ENCODE measurements around the gene TMEM161A. TPM values are rescaled to one million over a fixed set of nuclear protein-coding genes. Genes with fewer than 3 reads are reported as not detected.

TMEM161A gene
- total and polyA plus RNA-seq, 3 donors from 2014 or later = 13.2 to 18.7 (median 17.4) TPM

DNA sequence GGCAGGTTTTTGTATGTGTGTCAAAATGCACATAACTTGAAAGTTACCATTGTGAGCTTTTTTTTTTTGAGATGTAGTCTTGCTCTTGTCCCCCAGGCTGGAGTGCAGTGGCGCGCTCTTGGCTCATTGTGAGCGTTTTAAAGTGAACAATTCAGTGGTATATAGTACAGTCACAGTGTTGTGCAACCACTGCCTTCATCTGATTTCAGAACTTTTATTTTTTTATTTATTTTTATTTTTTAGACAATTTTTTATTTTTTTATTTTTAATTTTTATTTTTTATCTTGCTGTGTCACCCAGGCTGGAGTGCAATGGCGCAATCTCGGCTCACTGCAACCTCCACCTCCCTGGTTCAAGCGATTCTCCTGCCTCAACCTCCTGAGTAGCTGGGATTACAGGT, 59.5 kb downstream of the TMEM161A start:
- intact Hi-C loops (cut with DNase I; ENCODE audit: low total_unique reads) = no loop called here
- no peaks in the 10 kb centered on the region for H3K36me3 ChIP-seq (ENCODE audit: low read depth, missing control alignments)
- H3K4me1 ChIP-seq = peaks cover 7% of the 10 kb centered on the region
- 92 to 98% methylated on average over 6 of the region's 6 CpGs for WGBS, 2 donors
- H3K27ac ChIP-seq = no peak overlapping the region
- no peaks in the 10 kb centered on the region for H3K9me3 ChIP-seq
- DNase-seq = no peak
- no peak overlapping the region for H3K4me3 ChIP-seq
- TF ChIP-seq, protein P1, sequence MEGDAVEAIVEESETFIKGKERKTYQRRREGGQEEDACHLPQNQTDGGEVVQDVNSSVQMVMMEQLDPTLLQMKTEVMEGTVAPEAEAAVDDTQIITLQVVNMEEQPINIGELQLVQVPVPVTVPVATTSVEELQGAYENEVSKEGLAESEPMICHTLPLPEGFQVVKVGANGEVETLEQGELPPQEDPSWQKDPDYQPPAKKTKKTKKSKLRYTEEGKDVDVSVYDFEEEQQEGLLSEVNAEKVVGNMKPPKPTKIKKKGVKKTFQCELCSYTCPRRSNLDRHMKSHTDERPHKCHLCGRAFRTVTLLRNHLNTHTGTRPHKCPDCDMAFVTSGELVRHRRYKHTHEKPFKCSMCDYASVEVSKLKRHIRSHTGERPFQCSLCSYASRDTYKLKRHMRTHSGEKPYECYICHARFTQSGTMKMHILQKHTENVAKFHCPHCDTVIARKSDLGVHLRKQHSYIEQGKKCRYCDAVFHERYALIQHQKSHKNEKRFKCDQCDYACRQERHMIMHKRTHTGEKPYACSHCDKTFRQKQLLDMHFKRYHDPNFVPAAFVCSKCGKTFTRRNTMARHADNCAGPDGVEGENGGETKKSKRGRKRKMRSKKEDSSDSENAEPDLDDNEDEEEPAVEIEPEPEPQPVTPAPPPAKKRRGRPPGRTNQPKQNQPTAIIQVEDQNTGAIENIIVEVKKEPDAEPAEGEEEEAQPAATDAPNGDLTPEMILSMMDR (IDR thresholded peaks at IDR 0.05) = no peak
- no peak for TF ChIP-seq POLR2A (IDR thresholded peaks at IDR 0.05)
- H3K27me3 ChIP-seq = no peaks in the 10 kb centered on the region

DNA sequence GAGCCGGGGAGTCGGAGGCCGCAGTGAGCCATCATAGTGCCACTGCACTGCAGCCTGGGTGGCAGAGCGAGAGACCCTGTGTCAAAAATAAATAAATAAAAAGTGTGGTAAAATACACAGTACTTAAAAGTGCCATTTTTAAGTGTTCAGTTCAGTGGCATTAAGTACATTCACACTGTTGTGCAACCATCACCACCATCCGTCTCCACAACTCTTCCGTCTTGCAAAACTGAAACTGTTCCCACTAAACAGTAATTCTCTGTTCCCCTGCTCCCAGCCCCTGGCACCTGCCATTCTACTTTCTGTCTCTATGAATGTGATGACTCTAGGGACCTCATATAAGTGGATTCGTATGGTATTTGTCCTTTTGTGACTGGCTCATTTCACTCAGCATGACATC, 61.2 kb downstream of the TMEM161A start:
- Histone ChIP-seq H3K27ac (no peak overlapping the region), H3K4me1 (peaks cover 7% of the 10 kb centered on the region), H3K9me3 (no peaks in the 10 kb centered on the region), H3K27me3 (no peaks in the 10 kb centered on the region), H3K4me3 (no peak overlapping the region), H3K36me3 (ENCODE audit: low read depth, missing control alignments) (no peaks in the 10 kb centered on the region)
- DNase-seq = no peak
- intact Hi-C loops (cut with DNase I; ENCODE audit: low total_unique reads) = no loop called here
- WGBS, 2 donors = 96 to 97% methylated on average over 7 of the region's 7 CpGs
- no peak for TF ChIP-seq POLR2A (IDR thresholded peaks at IDR 0.05)
- TF ChIP-seq, protein P1 (IDR thresholded peaks at IDR 0.05) = no peak

DNA sequence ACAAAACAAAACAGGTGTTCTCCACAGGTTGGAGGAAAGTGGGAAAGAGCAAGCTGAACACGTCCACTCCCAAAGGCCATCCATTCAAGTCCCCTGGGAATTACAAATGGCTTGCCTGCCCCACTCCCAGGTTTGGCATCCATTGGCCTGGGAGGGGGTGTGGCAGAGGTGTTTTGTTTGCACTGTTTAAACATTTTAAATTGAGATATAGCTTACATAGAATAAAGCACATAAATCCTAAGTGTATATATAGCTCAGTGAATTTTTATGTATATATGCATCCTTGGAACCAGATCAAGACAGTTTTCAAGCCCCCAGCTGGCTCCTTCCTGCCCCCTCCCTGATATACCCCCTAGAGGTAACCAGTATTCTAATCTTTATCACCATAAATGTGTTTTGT, 61.8 kb downstream of the TMEM161A start:
- H3K27me3 ChIP-seq = no peaks in the 10 kb centered on the region
- DNase-seq = no peak
- 88 to 100% methylated on average over 1 of the region's 1 CpG for WGBS, 2 donors
- no peaks in the 10 kb centered on the region for H3K9me3 ChIP-seq
- no peak for TF ChIP-seq POLR2A (IDR thresholded peaks at IDR 0.05)
- TF ChIP-seq, protein P1 (IDR thresholded peaks at IDR 0.05) = no peak
- intact Hi-C loops (cut with DNase I; ENCODE audit: low total_unique reads) = no loop called here
- peaks cover 7% of the 10 kb centered on the region for H3K4me1 ChIP-seq
- no peak overlapping the region for H3K27ac ChIP-seq
- H3K36me3 ChIP-seq (ENCODE audit: low read depth, missing control alignments) = no peaks in the 10 kb centered on the region
- H3K4me3 ChIP-seq = no peak overlapping the region

DNA sequence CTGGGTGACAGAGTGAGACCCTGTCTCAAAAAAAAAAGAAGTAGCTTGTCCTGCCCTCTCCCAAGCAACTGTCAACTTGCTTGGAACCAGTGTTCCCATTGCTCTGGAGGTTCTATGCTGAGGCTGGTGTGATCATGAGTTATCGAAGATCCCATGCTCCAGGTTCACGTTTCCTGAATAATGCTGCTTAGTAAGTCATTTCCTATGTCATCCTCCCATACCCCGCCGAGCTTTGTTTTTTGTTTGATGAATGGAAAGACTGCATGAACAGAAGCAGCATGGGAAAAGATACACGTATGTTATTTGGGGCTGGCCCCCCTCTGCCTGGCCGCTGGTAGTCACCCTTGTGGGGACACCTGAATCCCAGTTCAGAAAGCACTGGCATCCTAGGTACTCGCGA, 63.2 kb downstream of the TMEM161A start:
- Histone ChIP-seq H3K9me3 (no peaks in the 10 kb centered on the region), H3K36me3 (ENCODE audit: low read depth, missing control alignments) (no peaks in the 10 kb centered on the region), H3K4me1 (peaks cover 7% of the 10 kb centered on the region), H3K4me3 (no peak overlapping the region), H3K27ac (no peak overlapping the region), H3K27me3 (no peaks in the 10 kb centered on the region)
- DNase-seq = no peak
- intact Hi-C loops (cut with DNase I; ENCODE audit: low total_unique reads) = no loop called here
- no peak for TF ChIP-seq POLR2A (IDR thresholded peaks at IDR 0.05)
- TF ChIP-seq, protein P1 (IDR thresholded peaks at IDR 0.05) = no peak
- 91 to 96% methylated on average over 8 of the region's 8 CpGs for WGBS, 2 donors

DNA sequence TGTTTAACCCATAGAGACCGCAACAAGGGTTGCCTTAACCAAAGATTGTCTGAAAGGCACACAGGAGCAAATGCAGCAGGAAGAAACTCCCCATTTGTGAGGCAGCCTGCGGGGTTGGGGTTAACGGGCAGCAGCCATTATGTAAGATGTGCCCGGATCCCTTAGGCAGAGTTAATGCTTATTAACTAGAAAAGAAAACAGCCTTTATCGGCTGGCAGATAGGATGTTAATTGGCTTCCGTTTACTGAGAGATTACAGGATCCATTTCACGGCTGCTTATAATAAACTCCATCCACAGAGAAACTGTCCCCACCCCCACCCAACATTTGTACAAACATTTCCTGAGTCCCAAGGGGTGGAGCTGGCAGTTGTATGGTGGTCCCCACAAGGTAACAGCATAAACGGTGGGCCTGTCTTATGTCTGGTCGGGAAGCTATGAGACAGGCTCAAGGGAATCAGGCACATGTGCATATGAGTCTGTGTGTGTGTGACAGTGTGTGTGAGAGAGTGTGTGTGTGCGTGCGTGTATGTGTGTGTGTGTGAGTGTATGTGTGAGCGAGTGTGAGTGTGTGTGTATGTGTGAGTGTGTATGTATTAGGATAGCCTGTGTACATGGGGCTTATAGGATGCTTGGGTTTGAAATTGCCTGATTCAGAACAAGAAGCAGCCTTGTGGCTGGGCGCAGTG, 63.9 kb downstream of the TMEM161A start:
- no peak for DNase-seq
- 71 to 78% methylated on average over 13 of the region's 13 CpGs for WGBS, 2 donors
- peaks cover 7% of the 10 kb centered on the region for H3K4me1 ChIP-seq
- intact Hi-C loops (cut with DNase I; ENCODE audit: low total_unique reads) = no loop called here
- no peak overlapping the region for H3K27ac ChIP-seq
- TF ChIP-seq, protein P1 (IDR thresholded peaks at IDR 0.05) = no peak
- no peak for TF ChIP-seq POLR2A (IDR thresholded peaks at IDR 0.05)
- H3K9me3 ChIP-seq = no peaks in the 10 kb centered on the region
- no peaks in the 10 kb centered on the region for H3K27me3 ChIP-seq
- H3K36me3 ChIP-seq (ENCODE audit: low read depth, missing control alignments) = no peaks in the 10 kb centered on the region
- no peak overlapping the region for H3K4me3 ChIP-seq
